Suprapubic skin (tissue), 4 donors: Measurements from ENCODE around the gene SNRK.

Source experiments
- CTCF ChIP-seq, 2 donors: fragments of 200-600 bp in 1 of 2; fragments of 450-650 bp in 1 of 2; sonication (generic) in 1 of 2; IDR thresholded peaks; one replicate each; pipeline ENCODE4 v1.5.1; 2016 to 2019; ENCODE audit warnings: antibody characterized with exemption in 2 of 2, mild to moderate bottlenecking in 1 of 2, moderate library complexity in 1 of 2
- EP300 ChIP-seq: sonication (generic); formaldehyde crosslinking; IDR thresholded peaks from one replicate; pipeline ENCODE4 v1.6.1; 2017; ENCODE audit warnings: antibody characterized with exemption
- POLR2A ChIP-seq, 2 donors: fragments of 450-650 bp; IDR thresholded peaks; one replicate each; pipeline ENCODE4 v1.6.1; 2017; ENCODE audit warnings: antibody characterized with exemption in 2 of 2, mild to moderate bottlenecking in 2 of 2, moderate library complexity in 2 of 2
- POLR2AphosphoS5 ChIP-seq, 3 donors: sonication (generic); formaldehyde crosslinking; IDR thresholded peaks; one replicate each; pipeline ENCODE4 v1.6.1; 2017; ENCODE audit warnings: antibody characterized with exemption in 3 of 3

DNA sequence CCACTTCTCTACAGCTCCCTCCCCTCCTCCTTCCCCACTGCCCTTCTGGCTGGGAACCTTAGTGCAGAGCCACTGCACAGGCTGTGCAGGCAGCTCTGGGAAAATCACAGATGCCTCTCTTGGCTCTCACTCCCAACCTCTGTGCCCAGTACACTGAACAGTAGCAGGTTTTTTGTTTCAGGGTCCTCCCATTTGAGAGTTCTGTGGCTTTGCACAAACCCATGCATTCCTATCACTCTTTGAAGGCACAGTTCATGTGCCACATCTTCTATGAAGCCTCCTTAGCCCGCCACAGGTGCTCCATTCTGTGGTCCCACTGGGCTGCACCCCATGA, 103.9 kb downstream of the SNRK start:
- TF ChIP-seq CTCF (IDR thresholded peaks at IDR 0.05) (no peak), POLR2AphosphoS5 (IDR thresholded peaks at IDR 0.05) (no peak), POLR2A (IDR thresholded peaks at IDR 0.05) (no peak), EP300 (no peak)
